OCI-LY1 (cell line): ENCODE results near the gene CLDN20.

Experiments used
- EZH2 ChIP-seq: fragments of 200-600 bp; sonication (generic), shearing (Covaris generic); IDR thresholded peaks from 2 replicates; pipeline ENCODE4 v1.8.0; 2017; ENCODE audit warnings: borderline replicate concordance, mixed run types, mild to moderate bottlenecking, antibody characterized with exemption, low read length, moderate library complexity, mixed read lengths
- TF ChIP-seq, protein P1 (sequence below): fragments of 200-600 bp; sonication (generic), shearing (Covaris generic); IDR thresholded peaks from 2 replicates; pipeline ENCODE4 v1.5.1; 2017; ENCODE audit warnings: mild to moderate bottlenecking, antibody characterized with exemption, low read length, moderate library complexity, mixed read lengths

GRCh38 chr6:155313602-155314091 lies 49.8 kb downstream of the CLDN20 start:
- TF ChIP-seq, protein P1, sequence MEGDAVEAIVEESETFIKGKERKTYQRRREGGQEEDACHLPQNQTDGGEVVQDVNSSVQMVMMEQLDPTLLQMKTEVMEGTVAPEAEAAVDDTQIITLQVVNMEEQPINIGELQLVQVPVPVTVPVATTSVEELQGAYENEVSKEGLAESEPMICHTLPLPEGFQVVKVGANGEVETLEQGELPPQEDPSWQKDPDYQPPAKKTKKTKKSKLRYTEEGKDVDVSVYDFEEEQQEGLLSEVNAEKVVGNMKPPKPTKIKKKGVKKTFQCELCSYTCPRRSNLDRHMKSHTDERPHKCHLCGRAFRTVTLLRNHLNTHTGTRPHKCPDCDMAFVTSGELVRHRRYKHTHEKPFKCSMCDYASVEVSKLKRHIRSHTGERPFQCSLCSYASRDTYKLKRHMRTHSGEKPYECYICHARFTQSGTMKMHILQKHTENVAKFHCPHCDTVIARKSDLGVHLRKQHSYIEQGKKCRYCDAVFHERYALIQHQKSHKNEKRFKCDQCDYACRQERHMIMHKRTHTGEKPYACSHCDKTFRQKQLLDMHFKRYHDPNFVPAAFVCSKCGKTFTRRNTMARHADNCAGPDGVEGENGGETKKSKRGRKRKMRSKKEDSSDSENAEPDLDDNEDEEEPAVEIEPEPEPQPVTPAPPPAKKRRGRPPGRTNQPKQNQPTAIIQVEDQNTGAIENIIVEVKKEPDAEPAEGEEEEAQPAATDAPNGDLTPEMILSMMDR, result no peak
- no peak for TF ChIP-seq EZH2
